ENCODE results near the gene EML6. TPM values are rescaled to one million over a fixed set of nuclear protein-coding genes. Genes with fewer than 3 reads are reported as not detected.

EML6 gene
- total RNA-seq, 2 donors from 2014 or later, result 1.4 to 2.1 TPM

DNA sequence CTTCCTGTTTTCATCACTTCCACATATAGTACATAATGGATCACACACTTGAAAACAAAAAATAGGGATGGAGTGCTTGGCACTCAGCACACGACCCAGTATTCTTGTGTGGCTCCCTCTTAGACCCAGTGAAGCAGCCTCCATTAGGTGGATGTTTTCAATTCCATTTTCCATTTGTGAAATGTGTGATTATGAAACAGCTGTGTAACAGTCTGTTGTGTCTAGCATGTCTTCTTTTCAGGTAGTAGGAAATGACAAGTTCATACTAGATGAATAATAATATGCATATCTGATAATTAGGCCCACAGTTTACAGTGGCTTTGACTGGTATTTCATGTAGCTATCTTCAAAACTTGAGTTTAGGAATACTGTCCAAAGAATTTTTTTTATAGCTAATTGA lies 35.5 kb downstream of the EML6 start:
- H3K36me3 ChIP-seq (ENCODE audit: control insufficient read depth, insufficient read depth, low read length), result no peaks in the 10 kb centered on the region
- H3K4me1 ChIP-seq (ENCODE audit: control insufficient read depth, insufficient read depth, low read length), result no peaks in the 10 kb centered on the region
- 89 to 100% methylated on average over 1 of the region's 1 CpG for WGBS, 2 experiments (ENCODE audit: insufficient coverage in 1 of 2, insufficient read length in 1 of 2)
- Mint-ChIP-seq H3K9me3 (no peaks in the 10 kb centered on the region), H3K27ac (no peak overlapping the region), H3K36me3 (ENCODE audit: low read depth) (no peaks in the 10 kb centered on the region), H3K4me3 (no peak overlapping the region), H3K4me1 (peaks cover 7% of the 10 kb centered on the region), H3K27me3 (ENCODE audit: insufficient read depth) (peaks cover 11% of the 10 kb centered on the region)
- H3K4me3 ChIP-seq (ENCODE audit: low read length), result no peak overlapping the region
- no peak for DNase-seq
- H3K9ac ChIP-seq (ENCODE audit: extremely low read depth, low read length, poor library complexity, severe bottlenecking), result no peak overlapping the region
- H3K9me3 ChIP-seq (ENCODE audit: control insufficient read depth, low read length), result no peaks in the 10 kb centered on the region
- no peak overlapping the region for H3K27ac ChIP-seq (ENCODE audit: low read depth, low read length)
- H3K27me3 ChIP-seq (ENCODE audit: control insufficient read depth, insufficient read depth, low read length, poor library complexity, severe bottlenecking), result peaks cover 25% of the 10 kb centered on the region
- TF ChIP-seq, protein P1, sequence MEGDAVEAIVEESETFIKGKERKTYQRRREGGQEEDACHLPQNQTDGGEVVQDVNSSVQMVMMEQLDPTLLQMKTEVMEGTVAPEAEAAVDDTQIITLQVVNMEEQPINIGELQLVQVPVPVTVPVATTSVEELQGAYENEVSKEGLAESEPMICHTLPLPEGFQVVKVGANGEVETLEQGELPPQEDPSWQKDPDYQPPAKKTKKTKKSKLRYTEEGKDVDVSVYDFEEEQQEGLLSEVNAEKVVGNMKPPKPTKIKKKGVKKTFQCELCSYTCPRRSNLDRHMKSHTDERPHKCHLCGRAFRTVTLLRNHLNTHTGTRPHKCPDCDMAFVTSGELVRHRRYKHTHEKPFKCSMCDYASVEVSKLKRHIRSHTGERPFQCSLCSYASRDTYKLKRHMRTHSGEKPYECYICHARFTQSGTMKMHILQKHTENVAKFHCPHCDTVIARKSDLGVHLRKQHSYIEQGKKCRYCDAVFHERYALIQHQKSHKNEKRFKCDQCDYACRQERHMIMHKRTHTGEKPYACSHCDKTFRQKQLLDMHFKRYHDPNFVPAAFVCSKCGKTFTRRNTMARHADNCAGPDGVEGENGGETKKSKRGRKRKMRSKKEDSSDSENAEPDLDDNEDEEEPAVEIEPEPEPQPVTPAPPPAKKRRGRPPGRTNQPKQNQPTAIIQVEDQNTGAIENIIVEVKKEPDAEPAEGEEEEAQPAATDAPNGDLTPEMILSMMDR (conservative IDR thresholded peaks at IDR 0.05), result no peak

DNA sequence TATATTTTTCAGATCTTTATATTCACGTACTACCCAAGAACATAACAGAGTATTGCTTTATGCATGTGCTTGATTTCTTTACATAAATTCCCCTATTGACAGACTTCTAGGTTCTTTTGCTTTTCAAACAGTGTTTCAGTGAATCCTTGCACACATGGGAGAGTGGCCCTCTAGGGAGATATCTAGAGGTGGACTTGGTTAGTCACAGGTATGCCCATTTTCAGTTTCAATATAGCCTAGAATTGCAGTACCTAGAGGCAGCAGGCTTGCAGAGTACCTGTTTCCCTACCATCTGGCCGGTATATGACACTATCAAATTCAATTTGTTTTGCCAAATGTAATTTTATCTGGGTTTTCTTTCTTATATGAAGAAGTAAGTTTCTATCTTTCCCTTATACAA lies 36.8 kb downstream of the EML6 start:
- H3K4me1 Mint-ChIP-seq, result peaks cover 7% of the 10 kb centered on the region
- H3K27me3 Mint-ChIP-seq (ENCODE audit: insufficient read depth), result peaks cover 6% of the 10 kb centered on the region
- Histone ChIP-seq H3K4me3 (ENCODE audit: low read length) (no peak overlapping the region), H3K36me3 (ENCODE audit: control insufficient read depth, insufficient read depth, low read length) (no peaks in the 10 kb centered on the region), H3K9ac (ENCODE audit: extremely low read depth, low read length, poor library complexity, severe bottlenecking) (no peak overlapping the region), H3K27ac (ENCODE audit: low read depth, low read length) (no peak overlapping the region), H3K4me1 (ENCODE audit: control insufficient read depth, insufficient read depth, low read length) (no peaks in the 10 kb centered on the region), H3K9me3 (ENCODE audit: control insufficient read depth, low read length) (no peaks in the 10 kb centered on the region), H3K27me3 (ENCODE audit: control insufficient read depth, insufficient read depth, low read length, poor library complexity, severe bottlenecking) (peaks cover 11% of the 10 kb centered on the region)
- TF ChIP-seq, protein P1 (conservative IDR thresholded peaks at IDR 0.05), result no peak
- no peaks in the 10 kb centered on the region for H3K9me3 Mint-ChIP-seq
- H3K27ac Mint-ChIP-seq, result no peak overlapping the region
- no peak overlapping the region for H3K4me3 Mint-ChIP-seq
- WGBS, 2 experiments (ENCODE audit: insufficient coverage in 1 of 2, insufficient read length in 1 of 2), result 100% methylated on average over 2 of the region's 2 CpGs; no CpG with 5 or more reads in 1 of the 2 experiments
- H3K36me3 Mint-ChIP-seq (ENCODE audit: low read depth), result no peaks in the 10 kb centered on the region
- DNase-seq, result no peak

DNA sequence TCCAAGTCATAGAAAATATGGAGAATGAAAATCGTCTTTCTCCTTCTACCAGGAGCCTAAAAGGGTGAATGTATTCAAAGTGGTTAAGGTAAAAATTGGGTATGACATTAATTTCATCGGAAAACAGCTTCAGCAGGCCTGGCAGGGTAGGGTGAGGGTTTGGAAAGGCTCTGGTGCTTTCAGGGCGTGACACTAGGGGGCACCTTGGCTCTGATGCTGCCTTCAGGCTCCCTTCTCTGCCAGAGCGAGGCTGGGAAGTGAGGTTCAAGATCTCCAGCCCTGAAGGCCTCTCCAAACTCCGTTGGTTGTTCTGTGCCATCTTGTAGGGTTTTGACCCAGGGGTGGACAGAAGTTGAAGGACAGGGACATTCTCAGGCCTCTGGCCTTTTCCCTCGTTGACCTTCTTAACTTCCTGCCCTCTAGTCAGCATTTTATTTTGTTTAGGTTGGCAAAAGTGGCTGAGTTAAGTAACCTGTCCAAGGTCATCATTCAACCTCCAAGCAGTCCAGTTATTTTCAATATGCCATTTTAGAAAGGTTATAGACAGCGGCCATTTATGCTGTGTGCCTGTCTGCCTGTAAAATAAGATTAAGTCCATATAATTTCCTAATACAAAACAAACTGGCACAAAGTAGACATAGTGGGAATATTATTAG lies 40.3 kb downstream of the EML6 start:
- no peaks in the 10 kb centered on the region for H3K36me3 ChIP-seq (ENCODE audit: control insufficient read depth, insufficient read depth, low read length)
- WGBS, 2 experiments (ENCODE audit: insufficient coverage in 1 of 2, insufficient read length in 1 of 2), result 72 to 78% methylated on average over 2 to 7 of the region's 7 CpGs
- TF ChIP-seq, protein P1 (conservative IDR thresholded peaks at IDR 0.05), result peak; percentile 75
- no peaks in the 10 kb centered on the region for H3K9me3 ChIP-seq (ENCODE audit: control insufficient read depth, low read length)
- Mint-ChIP-seq H3K27ac (no peak overlapping the region), H3K4me1 (no peaks in the 10 kb centered on the region), H3K4me3 (no peak overlapping the region), H3K36me3 (ENCODE audit: low read depth) (no peaks in the 10 kb centered on the region), H3K27me3 (ENCODE audit: insufficient read depth) (no peaks in the 10 kb centered on the region), H3K9me3 (no peaks in the 10 kb centered on the region)
- no peak overlapping the region for H3K27ac ChIP-seq (ENCODE audit: low read depth, low read length)
- no peaks in the 10 kb centered on the region for H3K4me1 ChIP-seq (ENCODE audit: control insufficient read depth, insufficient read depth, low read length)
- peak; percentile 80 for DNase-seq
- no peaks in the 10 kb centered on the region for H3K27me3 ChIP-seq (ENCODE audit: control insufficient read depth, insufficient read depth, low read length, poor library complexity, severe bottlenecking)
- no peak overlapping the region for H3K4me3 ChIP-seq (ENCODE audit: low read length)
- H3K9ac ChIP-seq (ENCODE audit: extremely low read depth, low read length, poor library complexity, severe bottlenecking), result no peak overlapping the region

Data from endodermal cell (in vitro differentiated cells).